A549 (cell line): Measurements from ENCODE around the gene PPP6R1. TPM values are rescaled to one million over a fixed set of nuclear protein-coding genes. Genes with fewer than 3 reads are reported as not detected.
A peak's percentile ranks its signal among the peaks of the same experiment; 100 is the strongest.
"Not testable (repeated sequence)": the region's sequence is repeated elsewhere in the genome, so short reads cannot be mapped to it uniquely, and the experiment has no call there.

ENCODE experiments used
- ATAC-seq, 2 experiments: fragments of 200-7000 bp in 1 of 2; fragments of >200 bp in 1 of 2; cut with Nextera tagmentation in 1 of 2; cut with Tn5 transposase in 1 of 2; 3 replicates each; pipeline versions ENCODE4 v1.8.0 to v1.9.1; 2018 to 2020; ENCODE audit warnings: mild to moderate bottlenecking in 1 of 2, moderate library complexity in 1 of 2
- CTCF ChIA-PET: fragments of 300-600 bp; sonication (Branson Sonifier 250); formaldehyde crosslinking; extraction: SDS; loops from one replicate; lab custom pipeline; 2021; ENCODE audit warnings: antibody characterized with exemption, inconsistent platforms; lab: Yijun Ruan, JAX
- POLR2A ChIA-PET: fragments of 350-600 bp; formaldehyde crosslinking; extraction: SDS; loops from one replicate; lab custom pipeline; 2021; ENCODE audit warnings: antibody characterized with exemption, inconsistent platforms; lab: Yijun Ruan, JAX
- DNase-seq, 2 experiments: peaks; one replicate each; pipeline versions ENCODE4 v3.0.0 to v3.0.0-alpha.2; 2011 to 2016; ENCODE audit warnings: low read depth in 1 of 2, low spot score in 1 of 2
- FAIRE-seq: peaks from 2 replicates; lab custom pipeline; 2011; peaks lifted over from hg19 to GRCh38; lab: Jason Lieb, UNC
- H3K27ac ChIP-seq, 2 experiments: fragments of >200 bp; sonication (Bioruptor Twin); formaldehyde crosslinking; 3 replicates each; pipeline ENCODE4 v1.5.1; 2016 to 2017
- H3K4me1 ChIP-seq: fragments of >200 bp; sonication (Bioruptor Twin); formaldehyde crosslinking; 3 replicates; pipeline ENCODE4 v1.6.1; 2016
- H3K4me2 ChIP-seq: fragments of >200 bp; sonication (Bioruptor Twin); formaldehyde crosslinking; 3 replicates; pipeline ENCODE4 v1.6.1; 2016
- H3K4me3 ChIP-seq: fragments of >200 bp; sonication (Bioruptor Twin); formaldehyde crosslinking; 3 replicates; pipeline ENCODE4 v1.5.1; 2016
- H3K9me3 ChIP-seq: fragments of >200 bp; sonication (Bioruptor Twin); formaldehyde crosslinking; 3 replicates; pipeline ENCODE4 v1.6.1; 2016
- BHLHE40 ChIP-seq: IDR thresholded peaks from 2 replicates; pipeline ENCODE4 v1.6.1; 2012; ENCODE audit warnings: low read depth, low read length, inconsistent platforms
- CEBPB ChIP-seq, 2 experiments: fragments of >200 bp in 1 of 2; sonication (Bioruptor Twin) in 1 of 2; formaldehyde crosslinking in 1 of 2; IDR thresholded peaks; 2 replicates each; pipeline ENCODE4 v1.6.1; 2012 to 2016
- CHD2 ChIP-seq: fragments of 150-350 bp; IDR thresholded peaks from 2 replicates; pipeline ENCODE4 v1.6.1; 2014; ENCODE audit warnings: low read length; ENCODE audit not compliant: partially characterized antibody
- EHF ChIP-seq: fragments of 250-450 bp; sonication (Bioruptor Pico); IDR thresholded peaks from 2 replicates; pipeline ENCODE4 v1.5.0; 2020; ENCODE audit warnings: mild to moderate bottlenecking
- EP300 ChIP-seq, 2 experiments: fragments of >200 bp; sonication (Bioruptor Twin); formaldehyde crosslinking; IDR thresholded peaks; 2 replicates in 1 of 2; 3 replicates in 1 of 2; pipeline ENCODE4 v1.6.1; 2016 to 2017
- FOXS1 ChIP-seq: fragments of 250-450 bp; sonication (Bioruptor Pico); IDR thresholded peaks from 2 replicates; pipeline ENCODE4 v1.5.0; 2020; ENCODE audit warnings: mild to moderate bottlenecking, moderate library complexity
- GATA3 ChIP-seq: IDR thresholded peaks from 2 replicates; pipeline ENCODE4 v1.6.1; 2012; ENCODE audit warnings: borderline replicate concordance
- HDAC2 ChIP-seq: fragments of 200-600 bp; sonication (generic); IDR thresholded peaks from 2 replicates; pipeline ENCODE4 v1.6.1; 2016
- HEYL ChIP-seq: fragments of 250-450 bp; sonication (Bioruptor Pico); IDR thresholded peaks from 2 replicates; pipeline ENCODE4 v1.8.0; 2021; ENCODE audit warnings: mild to moderate bottlenecking, moderate library complexity
- JUN ChIP-seq, 2 experiments: fragments of >200 bp; sonication (Bioruptor Twin); formaldehyde crosslinking; IDR thresholded peaks; 2 replicates in 1 of 2; 3 replicates in 1 of 2; pipeline ENCODE4 v1.6.1; 2016 to 2017
- MYC ChIP-seq: IDR thresholded peaks from 2 replicates; pipeline ENCODE4 v1.6.1; 2012; ENCODE audit warnings: mild to moderate bottlenecking, inconsistent platforms, low read length, improper control_type of control experiment, borderline replicate concordance
- NPAS2 ChIP-seq: fragments of 250-450 bp; sonication (Bioruptor Pico); IDR thresholded peaks from 2 replicates; pipeline ENCODE4 v1.8.0; 2022; ENCODE audit warnings: mild to moderate bottlenecking, moderate library complexity, borderline replicate concordance
- POLR2AphosphoS2 ChIP-seq: conservative IDR thresholded peaks from 2 replicates; pipeline ENCODE4 v1.6.1; 2012; ENCODE audit warnings: low read length, improper control_type of control experiment, inconsistent platforms
- RAD21 ChIP-seq, 2 experiments: fragments of >200 bp in 1 of 2; sonication (Bioruptor Twin) in 1 of 2; formaldehyde crosslinking in 1 of 2; IDR thresholded peaks in 1 of 2; conservative IDR thresholded peaks in 1 of 2; 2 replicates in 1 of 2; 3 replicates in 1 of 2; pipeline ENCODE4 v1.6.1; 2012 to 2018; ENCODE audit warnings: inconsistent platforms in 1 of 2
- RARB ChIP-seq: fragments of 250-450 bp; sonication (Bioruptor Pico); IDR thresholded peaks from 2 replicates; pipeline ENCODE4 v1.8.0; 2021; ENCODE audit warnings: mild to moderate bottlenecking, moderate library complexity
- RCOR1 ChIP-seq: fragments of 150-350 bp; IDR thresholded peaks from 2 replicates; pipeline ENCODE4 v1.6.1; 2014; ENCODE audit warnings: antibody characterized with exemption, low read length, low read depth
- SMC3 ChIP-seq: fragments of >200 bp; sonication (Bioruptor Twin); formaldehyde crosslinking; IDR thresholded peaks from 3 replicates; pipeline ENCODE4 v1.6.1; 2018; ENCODE audit warnings: inconsistent platforms
- TFCP2L1 ChIP-seq: fragments of 250-450 bp; sonication (Bioruptor Pico); IDR thresholded peaks from 2 replicates; pipeline ENCODE4 v1.5.0; 2021; ENCODE audit warnings: mild to moderate bottlenecking
- ZFP36 ChIP-seq: fragments of 450-650 bp; IDR thresholded peaks from 2 replicates; pipeline ENCODE4 v1.6.1; 2014; ENCODE audit warnings: borderline replicate concordance; ENCODE audit not compliant: partially characterized antibody
- WGBS: methylation state at CpG from one replicate; pipeline ENCODE4 v1.1.6; 2017; ENCODE audit errors: missing lambda C conversion rate; 5-methylcytosine and 5-hydroxymethylcytosine counted together
- polyA plus RNA-seq, 4 experiments: library from polyadenylated mRNA; depleted of rRNA in 3 of 4; stranded (reverse); fragments of >200 nt; fragmentation: RNase III in 1 of 4; extraction: RNeasy Plus Mini Kit Qiagen cat#74134 plus additional on column Dnase treatment in 1 of 4; gene quantifications; 2 replicates in 3 of 4; 3 replicates in 1 of 4; pipeline ENCODE4 v1.2.3, GENCODE V29; 2011 to 2017
- TF ChIP-seq, protein P1 (sequence below): fragments of 250-450 bp; sonication (Bioruptor Pico); IDR thresholded peaks from 2 replicates; pipeline ENCODE4 v1.5.0; 2020; ENCODE audit warnings: low read depth, mild to moderate bottlenecking, moderate library complexity
- TF ChIP-seq, protein P2 (sequence below): fragments of >200 bp; sonication (Bioruptor Twin); formaldehyde crosslinking; IDR thresholded peaks from 3 replicates; pipeline ENCODE4 v1.5.1; 2016
- TF ChIP-seq, protein P3 (sequence below): fragments of >200 bp; sonication (Bioruptor Twin); formaldehyde crosslinking; IDR thresholded peaks from 3 replicates; pipeline ENCODE4 v1.6.1; 2016
- TF ChIP-seq, protein P4 (sequence below): IDR thresholded peaks from 2 replicates; pipeline ENCODE4 v1.6.1; 2012
- TF ChIP-seq, protein P5 (sequence below): fragments of >200 bp; sonication (Bioruptor Twin); formaldehyde crosslinking; IDR thresholded peaks from 2 replicates; pipeline ENCODE4 v1.6.1; 2016

Gene PPP6R1
- polyA plus RNA-seq, 2 of the 4 experiments (the other 2 are of a cell fraction) = 42.9 to 78.0 TPM

DNA sequence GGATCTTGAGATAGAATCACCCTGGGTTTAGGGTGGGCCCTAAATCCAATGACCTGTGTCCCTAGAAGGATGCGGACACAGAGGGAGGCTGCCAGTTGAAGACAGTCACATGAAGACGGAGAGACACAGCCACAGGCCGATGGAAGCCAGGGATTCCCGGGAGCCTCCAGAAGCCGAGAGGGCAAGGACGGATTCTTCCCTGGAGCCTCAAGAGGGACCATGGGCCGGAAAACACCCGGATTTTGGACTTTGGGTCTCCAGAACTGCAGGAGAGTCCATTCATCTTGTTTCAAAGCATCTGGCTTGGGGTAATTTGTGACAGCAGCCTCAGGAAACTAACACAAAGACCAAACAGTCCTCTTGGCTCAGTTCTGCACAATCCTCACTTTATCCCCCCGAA is 32.5 kb downstream of the PPP6R1 start:
- H3K4me2 ChIP-seq = no peak overlapping the region
- TF ChIP-seq JUN (IDR thresholded peaks at IDR 0.05) = 0 out of 5 replicates have a peak, but pooled peaks of 1 of the 2 experiments have one; percentile 2
- no peak for TF ChIP-seq EHF (CRISPR knock-in tag)
- TF ChIP-seq BHLHE40 = no peak
- TF ChIP-seq, protein P1, sequence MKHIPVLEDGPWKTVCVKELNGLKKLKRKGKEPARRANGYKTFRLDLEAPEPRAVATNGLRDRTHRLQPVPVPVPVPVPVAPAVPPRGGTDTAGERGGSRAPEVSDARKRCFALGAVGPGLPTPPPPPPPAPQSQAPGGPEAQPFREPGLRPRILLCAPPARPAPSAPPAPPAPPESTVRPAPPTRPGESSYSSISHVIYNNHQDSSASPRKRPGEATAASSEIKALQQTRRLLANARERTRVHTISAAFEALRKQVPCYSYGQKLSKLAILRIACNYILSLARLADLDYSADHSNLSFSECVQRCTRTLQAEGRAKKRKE (CRISPR knock-in tag) = no peak
- TF ChIP-seq, protein P2, sequence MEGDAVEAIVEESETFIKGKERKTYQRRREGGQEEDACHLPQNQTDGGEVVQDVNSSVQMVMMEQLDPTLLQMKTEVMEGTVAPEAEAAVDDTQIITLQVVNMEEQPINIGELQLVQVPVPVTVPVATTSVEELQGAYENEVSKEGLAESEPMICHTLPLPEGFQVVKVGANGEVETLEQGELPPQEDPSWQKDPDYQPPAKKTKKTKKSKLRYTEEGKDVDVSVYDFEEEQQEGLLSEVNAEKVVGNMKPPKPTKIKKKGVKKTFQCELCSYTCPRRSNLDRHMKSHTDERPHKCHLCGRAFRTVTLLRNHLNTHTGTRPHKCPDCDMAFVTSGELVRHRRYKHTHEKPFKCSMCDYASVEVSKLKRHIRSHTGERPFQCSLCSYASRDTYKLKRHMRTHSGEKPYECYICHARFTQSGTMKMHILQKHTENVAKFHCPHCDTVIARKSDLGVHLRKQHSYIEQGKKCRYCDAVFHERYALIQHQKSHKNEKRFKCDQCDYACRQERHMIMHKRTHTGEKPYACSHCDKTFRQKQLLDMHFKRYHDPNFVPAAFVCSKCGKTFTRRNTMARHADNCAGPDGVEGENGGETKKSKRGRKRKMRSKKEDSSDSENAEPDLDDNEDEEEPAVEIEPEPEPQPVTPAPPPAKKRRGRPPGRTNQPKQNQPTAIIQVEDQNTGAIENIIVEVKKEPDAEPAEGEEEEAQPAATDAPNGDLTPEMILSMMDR = no peak
- no peak for TF ChIP-seq SMC3
- TF ChIP-seq, all 56 proteins: peak for 1
- no peaks in the 10 kb centered on the region for H3K9me3 ChIP-seq
- WGBS = 95% methylated on average over 9 of the region's 9 CpGs
- DNase-seq = no peak
- POLR2A ChIA-PET = no interaction called here
- CTCF ChIA-PET = interaction anchor here (2.6 kb wide), 1 partner anchor 61 kb away, joined by 8 read pairs; the partner anchor contains the start of gene DNAAF3
- no peak for FAIRE-seq
- peaks cover 19% of the 10 kb centered on the region for H3K4me1 ChIP-seq
- no peak for ATAC-seq
- H3K27ac ChIP-seq = no peak overlapping the region
- no peak overlapping the region for H3K4me3 ChIP-seq

DNA sequence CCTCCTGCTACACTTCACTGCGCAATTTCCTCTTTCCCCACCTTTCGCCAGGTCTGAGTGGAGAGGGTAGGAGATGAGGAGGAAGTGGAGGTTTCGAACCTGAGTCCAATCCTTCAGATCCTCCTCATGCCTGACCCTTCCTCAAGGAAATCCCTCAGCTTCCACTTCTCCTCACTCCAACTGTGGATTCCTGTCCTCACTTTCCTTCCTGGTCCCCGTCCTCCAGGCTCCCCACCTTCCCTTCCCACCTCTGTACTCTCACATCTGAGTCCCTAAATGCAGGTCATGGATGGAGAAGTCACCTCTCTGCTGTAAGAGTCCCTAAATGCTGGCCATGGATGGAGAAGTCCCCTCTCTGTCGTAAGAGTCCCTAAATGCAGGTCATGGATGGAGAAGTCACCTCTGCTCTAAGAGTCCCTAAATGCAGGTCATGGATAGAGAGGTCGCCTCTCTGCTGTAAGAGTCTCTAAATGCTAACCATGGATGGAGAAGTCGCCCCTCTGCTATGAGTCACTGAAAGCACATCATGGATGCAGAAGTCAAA is 33.3 kb downstream of the PPP6R1 start:
- ATAC-seq (no peak), DNase-seq (no peak), FAIRE-seq (peak; percentile 18)
- H3K9me3 ChIP-seq = peaks cover 5% of the 10 kb centered on the region; the same call in 2 of the 3 replicates
- no peak overlapping the region for H3K27ac ChIP-seq
- no peak overlapping the region for H3K4me2 ChIP-seq
- TF ChIP-seq NPAS2 (no peak), ZFP36 (no peak), RAD21 (conservative IDR thresholded peaks at IDR 0.05 in 1 of 2, IDR thresholded peaks at IDR 0.05 in 1 of 2) (no peak), TFCP2L1 (no peak), FOXS1 (CRISPR knock-in tag) (no peak), SMC3 (no peak), RARB (no peak), HEYL (CRISPR knock-in tag) (no peak), CEBPB (IDR thresholded peaks at IDR 0.05) (no peak), JUN (IDR thresholded peaks at IDR 0.05) (no peak), MYC (no peak), POLR2AphosphoS2 (no peak), CHD2 (no peak), EP300 (IDR thresholded peaks at IDR 0.05) (no peak), GATA3 (no peak), RCOR1 (no peak), HDAC2 (no peak)
- TF ChIP-seq, protein P3, sequence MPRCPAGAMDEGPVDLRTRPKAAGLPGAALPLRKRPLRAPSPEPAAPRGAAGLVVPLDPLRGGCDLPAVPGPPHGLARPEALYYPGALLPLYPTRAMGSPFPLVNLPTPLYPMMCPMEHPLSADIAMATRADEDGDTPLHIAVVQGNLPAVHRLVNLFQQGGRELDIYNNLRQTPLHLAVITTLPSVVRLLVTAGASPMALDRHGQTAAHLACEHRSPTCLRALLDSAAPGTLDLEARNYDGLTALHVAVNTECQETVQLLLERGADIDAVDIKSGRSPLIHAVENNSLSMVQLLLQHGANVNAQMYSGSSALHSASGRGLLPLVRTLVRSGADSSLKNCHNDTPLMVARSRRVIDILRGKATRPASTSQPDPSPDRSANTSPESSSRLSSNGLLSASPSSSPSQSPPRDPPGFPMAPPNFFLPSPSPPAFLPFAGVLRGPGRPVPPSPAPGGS = no peak
- TF ChIP-seq, protein P4, sequence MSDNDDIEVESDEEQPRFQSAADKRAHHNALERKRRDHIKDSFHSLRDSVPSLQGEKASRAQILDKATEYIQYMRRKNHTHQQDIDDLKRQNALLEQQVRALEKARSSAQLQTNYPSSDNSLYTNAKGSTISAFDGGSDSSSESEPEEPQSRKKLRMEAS = no peak
- TF ChIP-seq, protein P5, sequence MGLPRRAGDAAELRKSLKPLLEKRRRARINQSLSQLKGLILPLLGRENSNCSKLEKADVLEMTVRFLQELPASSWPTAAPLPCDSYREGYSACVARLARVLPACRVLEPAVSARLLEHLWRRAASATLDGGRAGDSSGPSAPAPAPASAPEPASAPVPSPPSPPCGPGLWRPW = no peak
- WGBS = 84% methylated on average over 7 of the region's 7 CpGs
- POLR2A ChIA-PET = interaction anchor here (0.9 kb wide), 1 partner anchor 55 kb away, joined by 3 read pairs; no protein-coding TSS in a partner anchor
- H3K4me3 ChIP-seq = no peak overlapping the region
- peaks cover 19% of the 10 kb centered on the region for H3K4me1 ChIP-seq
- CTCF ChIA-PET = no interaction called here

DNA sequence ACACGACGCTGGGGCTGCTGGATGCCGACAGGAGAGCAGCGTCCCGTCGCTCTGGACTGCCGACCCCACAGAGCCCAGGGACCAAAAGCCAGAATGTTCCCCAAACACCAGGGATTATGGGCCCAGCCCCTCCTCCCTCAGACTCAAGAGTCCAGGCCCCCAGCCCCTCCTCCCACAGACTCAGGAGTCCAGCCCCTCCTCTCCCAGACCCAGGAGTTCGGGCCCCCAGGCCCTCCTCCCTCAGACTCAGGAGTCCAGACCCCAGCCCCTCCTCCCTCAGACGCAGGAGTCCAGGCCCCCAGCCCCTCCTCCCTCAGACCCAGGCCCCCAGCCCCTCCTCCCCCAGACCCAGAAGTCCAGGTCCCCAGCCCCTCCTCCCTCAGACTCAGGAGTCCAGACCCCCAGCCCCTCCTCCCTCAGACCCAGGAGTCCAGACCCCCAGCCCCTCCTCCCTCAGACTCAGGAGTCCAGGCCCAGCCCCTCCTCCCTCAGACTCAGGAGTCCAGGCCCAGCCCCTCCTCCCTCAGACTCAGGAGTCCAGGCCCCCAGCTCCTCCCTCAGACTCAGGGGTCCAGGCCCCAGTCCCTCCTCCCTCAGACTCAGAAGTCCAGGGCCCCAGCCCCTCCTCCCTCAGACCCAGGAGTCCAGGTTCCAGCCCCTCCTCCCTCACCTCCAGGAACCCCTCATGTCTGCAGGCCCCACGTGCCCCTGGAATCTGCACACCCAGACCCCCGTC is 34.0 kb downstream of the PPP6R1 start:
- 89% methylated on average over 9 of the region's 11 CpGs for WGBS
- H3K4me2 ChIP-seq, FAIRE-seq, DNase-seq, ATAC-seq, H3K4me3 ChIP-seq, H3K9me3 ChIP-seq, H3K27ac ChIP-seq, CTCF ChIA-PET: not testable (repeated sequence)
- POLR2A ChIA-PET = interaction anchor here (0.9 kb wide), 1 partner anchor 55 kb away, joined by 3 read pairs; no protein-coding TSS in a partner anchor
- peaks cover 16% of the 10 kb centered on the region for H3K4me1 ChIP-seq
